HepG2 (cell line): ENCODE data around the gene ABHD1. TPM values are rescaled to one million over a fixed set of nuclear protein-coding genes. Genes with fewer than 3 reads are reported as not detected.

Experiments used
- CCDC6 ChIP-seq: sonication (generic); formaldehyde crosslinking; IDR thresholded peaks from 2 replicates; pipeline ENCODE4 v1.8.1; 2022; ENCODE audit warnings: mild to moderate bottlenecking, missing genetic modification reagents, moderate library complexity
- CREB1 ChIP-seq, 2 experiments: fragments of 450-650 bp in 1 of 2; IDR thresholded peaks; 2 replicates each; pipeline ENCODE4 v1.6.1; 2016 to 2017; ENCODE audit warnings: control low read depth in 1 of 2, mild to moderate bottlenecking in 1 of 2, missing compliant biosample characterization in 1 of 2, missing genetic modification characterization in 1 of 2
- GABPB1 ChIP-seq: IDR thresholded peaks from 2 replicates; pipeline ENCODE4 v1.6.1; 2016; ENCODE audit warnings: mild to moderate bottlenecking, missing genetic modification reagents, moderate library complexity, missing compliant biosample characterization
- KLF12 ChIP-seq: sonication (generic); formaldehyde crosslinking; IDR thresholded peaks from 2 replicates; pipeline ENCODE4 v1.4.0; 2020; ENCODE audit warnings: missing genetic modification reagents, borderline replicate concordance
- MEIS1 ChIP-seq: sonication (generic); formaldehyde crosslinking; IDR thresholded peaks from 2 replicates; pipeline ENCODE4 v1.9.0; 2021; ENCODE audit warnings: mild to moderate bottlenecking, missing genetic modification reagents, moderate library complexity, borderline replicate concordance
- MEIS2 ChIP-seq: sonication (generic); formaldehyde crosslinking; IDR thresholded peaks from 2 replicates; pipeline ENCODE4 v1.9.0; 2021; ENCODE audit warnings: mild to moderate bottlenecking, missing genetic modification reagents
- MXD4 ChIP-seq: IDR thresholded peaks from 2 replicates; pipeline ENCODE4 v1.6.1; 2016; ENCODE audit warnings: mild to moderate bottlenecking, missing biosample characterization, missing genetic modification reagents
- NFYC ChIP-seq: IDR thresholded peaks from 2 replicates; pipeline ENCODE4 v1.6.1; 2016; ENCODE audit warnings: missing genetic modification reagents, missing compliant biosample characterization
- NRL ChIP-seq: sonication (generic); formaldehyde crosslinking; IDR thresholded peaks from 2 replicates; pipeline ENCODE4 v1.5.0; 2020; ENCODE audit warnings: missing genetic modification reagents, mild to moderate bottlenecking, moderate library complexity, borderline replicate concordance
- RBM39 ChIP-seq: fragments of 200-400 bp; formaldehyde crosslinking; IDR thresholded peaks from one replicate; pipeline ENCODE4 v1.6.1; 2018; ENCODE audit warnings: antibody characterized with exemption, mild to moderate bottlenecking, low read depth, low read length; ENCODE audit not compliant: poor library complexity, severe bottlenecking
- RELA ChIP-seq: sonication (generic); formaldehyde crosslinking; IDR thresholded peaks from 2 replicates; pipeline ENCODE4 v1.4.0; 2020; ENCODE audit warnings: missing genetic modification reagents
- RFXAP ChIP-seq: sonication (generic); formaldehyde crosslinking; IDR thresholded peaks from 2 replicates; pipeline ENCODE4 v1.4.0; 2020; ENCODE audit warnings: missing genetic modification reagents, borderline replicate concordance
- SOX13 ChIP-seq, 3 experiments: fragments of 450-650 bp in 1 of 3; sonication (generic) in 1 of 3; formaldehyde crosslinking in 1 of 3; IDR thresholded peaks in 2 of 3; conservative IDR thresholded peaks in 1 of 3; 2 replicates each; pipeline versions ENCODE4 v1.5.0 to v1.6.1; 2016 to 2020; ENCODE audit warnings: antibody characterized with exemption in 1 of 3, mild to moderate bottlenecking in 1 of 3, missing compliant biosample characterization in 1 of 3, missing genetic modification reagents in 1 of 3, moderate library complexity in 1 of 3
- SOX6 ChIP-seq, 2 experiments: fragments of 450-650 bp in 1 of 2; sonication (generic) in 1 of 2; formaldehyde crosslinking in 1 of 2; IDR thresholded peaks; 2 replicates each; pipeline versions ENCODE4 v1.4.0 to v1.6.1; 2017 to 2020; ENCODE audit warnings: antibody characterized with exemption in 1 of 2, mild to moderate bottlenecking in 1 of 2, missing genetic modification reagents in 1 of 2
- TAF15 ChIP-seq: fragments of 200-400 bp; formaldehyde crosslinking; IDR thresholded peaks from one replicate; pipeline ENCODE4 v1.6.1; 2018; ENCODE audit warnings: mild to moderate bottlenecking, low read depth, low read length; ENCODE audit not compliant: poor library complexity, severe bottlenecking
- TEAD3 ChIP-seq: optimal IDR thresholded peaks from 2 replicates; pipeline ENCODE3; 2016; ENCODE audit warnings: borderline replicate concordance
- TGIF2 ChIP-seq: IDR thresholded peaks from 2 replicates; pipeline ENCODE4 v1.6.1; 2016; ENCODE audit warnings: control low read depth, missing compliant biosample characterization
- YEATS2 ChIP-seq: sonication (generic); formaldehyde crosslinking; IDR thresholded peaks from 2 replicates; pipeline ENCODE4 v1.4.0; 2020; ENCODE audit warnings: missing genetic modification reagents, borderline replicate concordance
- ZFP37 ChIP-seq: sonication (generic); formaldehyde crosslinking; IDR thresholded peaks from 2 replicates; pipeline ENCODE4 v1.4.0; 2020; ENCODE audit warnings: missing genetic modification reagents, borderline replicate concordance
- ZFY ChIP-seq: sonication (generic); formaldehyde crosslinking; IDR thresholded peaks from 2 replicates; pipeline ENCODE4 v1.4.0; 2020; ENCODE audit warnings: missing genetic modification reagents
- ZNF263 ChIP-seq: sonication (generic); formaldehyde crosslinking; IDR thresholded peaks from 2 replicates; pipeline ENCODE4 v1.4.0; 2020; ENCODE audit warnings: missing genetic modification reagents
- ZNF607 ChIP-seq: sonication (generic); formaldehyde crosslinking; IDR thresholded peaks from 2 replicates; pipeline ENCODE4 v1.5.1; 2020; ENCODE audit warnings: missing genetic modification reagents, mild to moderate bottlenecking, borderline replicate concordance
- ZSCAN21 ChIP-seq: sonication (generic); formaldehyde crosslinking; IDR thresholded peaks from 2 replicates; pipeline ENCODE4 v1.8.0; 2022; ENCODE audit warnings: mild to moderate bottlenecking, missing genetic modification reagents, moderate library complexity, borderline replicate concordance
- polyA plus RNA-seq, 8 experiments: library from polyadenylated mRNA; depleted of rRNA in 3 of 8; stranded (reverse) in 7 of 8; unstranded in 1 of 8; fragments of >200 nt; fragmentation: Illumina TruSeq in 4 of 8; extraction: Trizol in 4 of 8; gene quantifications; 2 replicates each; pipeline versions ENCODE4 v1.2.1 to v1.2.3, GENCODE V29; 2011 to 2016; ENCODE audit warnings: low read depth in 4 of 8, missing spikeins in 1 of 8, mixed read lengths in 1 of 8; ENCODE audit not compliant: insufficient read depth in 1 of 8
- total RNA-seq, 5 experiments: library from RNA; depleted of rRNA; stranded (reverse); fragments of >200 nt; fragmentation: Illumina TruSeq; extraction: Trizol; gene quantifications; 2 replicates each; pipeline ENCODE4 v1.2.3, GENCODE V29; 2016; ENCODE audit warnings: low read depth in 1 of 5
- TF ChIP-seq, protein P1 (sequence below): sonication (generic); formaldehyde crosslinking; IDR thresholded peaks from 2 replicates; pipeline ENCODE4 v1.4.0; 2020; ENCODE audit warnings: mild to moderate bottlenecking, missing genetic modification reagents, borderline replicate concordance

Gene ABHD1
- total and polyA plus RNA-seq, 2 of the 13 experiments (the other 11 are each of a cell fraction or from before 2014, with no cell fraction given) = 0.04 to 0.81 TPM

DNA sequence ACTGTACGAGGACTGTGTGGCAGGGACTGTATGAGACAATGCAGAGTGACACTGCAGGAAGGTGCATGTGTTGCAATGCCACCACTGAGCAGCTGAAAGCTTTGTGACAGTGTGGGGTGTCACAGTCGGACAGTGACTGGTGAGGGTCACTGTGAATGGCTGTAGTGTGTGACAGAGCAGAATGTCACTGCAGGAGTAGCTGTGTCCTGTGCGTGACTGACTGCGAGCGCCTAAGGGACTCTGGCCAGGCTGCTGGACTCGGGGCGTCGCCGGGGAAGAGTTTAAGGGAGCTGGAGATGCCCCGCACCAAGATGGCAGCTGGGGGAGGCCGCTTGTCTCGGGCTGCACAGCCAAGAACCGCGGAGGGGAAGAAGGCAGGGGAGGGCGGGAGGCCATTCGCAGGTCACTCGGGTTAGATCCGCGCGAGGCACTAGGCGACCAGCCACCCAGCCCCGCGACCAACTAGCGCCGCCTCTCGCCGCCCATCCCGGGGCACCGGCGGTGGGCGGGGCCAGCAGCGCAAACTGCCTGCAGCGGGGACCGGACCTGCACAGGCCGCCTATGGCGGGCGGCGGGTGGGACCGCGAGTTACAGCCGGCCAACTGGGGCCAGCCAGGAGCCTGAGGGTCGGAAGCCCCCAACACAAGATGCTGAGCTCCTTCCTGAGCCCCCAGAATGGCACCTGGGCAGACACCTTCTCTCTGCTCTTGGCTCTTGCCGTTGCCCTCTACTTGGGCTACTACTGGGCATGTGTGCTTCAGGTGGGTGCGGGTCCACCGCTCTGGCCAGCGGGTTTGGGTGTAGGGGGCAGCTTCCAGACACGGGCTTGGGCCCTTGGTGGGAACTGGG lies at the start of gene ABHD1 (continued):
- peak; percentile 76 for TF ChIP-seq ZFY
- TF ChIP-seq ZNF263 (CRISPR knock-in tag) = peak; percentile 67; the same call in 1 of the 2 replicates
- peak; percentile 79 for TF ChIP-seq GABPB1 (CRISPR knock-in tag)
- peak; percentile 66; the same call in 1 of the 2 replicates for TF ChIP-seq MEIS2 (CRISPR knock-in tag)
- peak; percentile 86 for TF ChIP-seq MEIS1 (CRISPR knock-in tag)
- 0 out of 2 replicates have a peak, but pooled peaks have one; percentile 86 for TF ChIP-seq ZSCAN21
- peak; percentile 62 for TF ChIP-seq CREB1 (IDR thresholded peaks at IDR 0.05)
- TF ChIP-seq CREB1 (CRISPR knock-in tag; IDR thresholded peaks at IDR 0.05) = no peak
- TF ChIP-seq SOX6 (IDR thresholded peaks at IDR 0.05) = no peak
- peak; percentile 58 for TF ChIP-seq SOX6 (CRISPR knock-in tag; IDR thresholded peaks at IDR 0.05)
- TF ChIP-seq, protein P1, sequence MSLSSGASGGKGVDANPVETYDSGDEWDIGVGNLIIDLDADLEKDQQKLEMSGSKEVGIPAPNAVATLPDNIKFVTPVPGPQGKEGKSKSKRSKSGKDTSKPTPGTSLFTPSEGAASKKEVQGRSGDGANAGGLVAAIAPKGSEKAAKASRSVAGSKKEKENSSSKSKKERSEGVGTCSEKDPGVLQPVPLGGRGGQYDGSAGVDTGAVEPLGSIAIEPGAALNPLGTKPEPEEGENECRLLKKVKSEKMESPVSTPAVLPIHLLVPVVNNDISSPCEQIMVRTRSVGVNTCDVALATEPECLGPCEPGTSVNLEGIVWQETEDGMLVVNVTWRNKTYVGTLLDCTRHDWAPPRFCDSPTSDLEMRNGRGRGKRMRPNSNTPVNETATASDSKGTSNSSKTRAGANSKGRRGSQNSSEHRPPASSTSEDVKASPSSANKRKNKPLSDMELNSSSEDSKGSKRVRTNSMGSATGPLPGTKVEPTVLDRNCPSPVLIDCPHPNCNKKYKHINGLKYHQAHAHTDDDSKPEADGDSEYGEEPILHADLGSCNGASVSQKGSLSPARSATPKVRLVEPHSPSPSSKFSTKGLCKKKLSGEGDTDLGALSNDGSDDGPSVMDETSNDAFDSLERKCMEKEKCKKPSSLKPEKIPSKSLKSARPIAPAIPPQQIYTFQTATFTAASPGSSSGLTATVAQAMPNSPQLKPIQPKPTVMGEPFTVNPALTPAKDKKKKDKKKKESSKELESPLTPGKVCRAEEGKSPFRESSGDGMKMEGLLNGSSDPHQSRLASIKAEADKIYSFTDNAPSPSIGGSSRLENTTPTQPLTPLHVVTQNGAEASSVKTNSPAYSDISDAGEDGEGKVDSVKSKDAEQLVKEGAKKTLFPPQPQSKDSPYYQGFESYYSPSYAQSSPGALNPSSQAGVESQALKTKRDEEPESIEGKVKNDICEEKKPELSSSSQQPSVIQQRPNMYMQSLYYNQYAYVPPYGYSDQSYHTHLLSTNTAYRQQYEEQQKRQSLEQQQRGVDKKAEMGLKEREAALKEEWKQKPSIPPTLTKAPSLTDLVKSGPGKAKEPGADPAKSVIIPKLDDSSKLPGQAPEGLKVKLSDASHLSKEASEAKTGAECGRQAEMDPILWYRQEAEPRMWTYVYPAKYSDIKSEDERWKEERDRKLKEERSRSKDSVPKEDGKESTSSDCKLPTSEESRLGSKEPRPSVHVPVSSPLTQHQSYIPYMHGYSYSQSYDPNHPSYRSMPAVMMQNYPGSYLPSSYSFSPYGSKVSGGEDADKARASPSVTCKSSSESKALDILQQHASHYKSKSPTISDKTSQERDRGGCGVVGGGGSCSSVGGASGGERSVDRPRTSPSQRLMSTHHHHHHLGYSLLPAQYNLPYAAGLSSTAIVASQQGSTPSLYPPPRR (CRISPR knock-in tag) = peak; percentile 59
- peak; percentile 25; the same call in 1 of the 2 replicates for TF ChIP-seq NFYC (CRISPR knock-in tag)
- TF ChIP-seq NRL (CRISPR knock-in tag) = peak; percentile 73; the same call in 1 of the 2 replicates
- TF ChIP-seq CCDC6 (CRISPR knock-in tag) = no peak; the same call in 1 of the 2 replicates
- TF ChIP-seq RFXAP (CRISPR knock-in tag) = peak; percentile 18; the same call in 1 of the 2 replicates
- 0 out of 2 replicates have a peak, but pooled peaks have one; percentile 32 for TF ChIP-seq RELA (CRISPR knock-in tag)
- peak; percentile 9 for TF ChIP-seq TEAD3 (CRISPR knock-in tag)
- peak; percentile 69 for TF ChIP-seq TAF15
- no peak for TF ChIP-seq RBM39
- TF ChIP-seq YEATS2 (CRISPR knock-in tag) = no peak
- peak; percentile 54; the same call in 1 of the 2 replicates for TF ChIP-seq ZFP37 (CRISPR knock-in tag)
- no peak for TF ChIP-seq KLF12
- no peak for TF ChIP-seq ZNF607 (CRISPR knock-in tag)
- TF ChIP-seq TGIF2 (CRISPR knock-in tag) = peak; percentile 85
- TF ChIP-seq MXD4 (CRISPR knock-in tag) = peak; percentile 55; the same call in 1 of the 2 replicates
- TF ChIP-seq SOX13 (IDR thresholded peaks at IDR 0.05) = no peak
- peak; percentile 12 to 28; a peak in 1 of 4 replicates for TF ChIP-seq SOX13 (CRISPR knock-in tag; conservative IDR thresholded peaks at IDR 0.05 in 1 of 2, IDR thresholded peaks at IDR 0.05 in 1 of 2)
